CD14-positive monocyte (primary cell): ENCODE results near the gene CBX3. TPM values are rescaled to one million over a fixed set of nuclear protein-coding genes. Genes with fewer than 3 reads are reported as not detected.
"Not testable (repeated sequence)": the region's sequence is repeated elsewhere in the genome, so short reads cannot be mapped to it uniquely, and the experiment has no call there.

Experiments
- DNase-seq, 3 donors: peaks; one replicate each; pipeline ENCODE4 v3.0.0-alpha.2; 2011 to 2022
- H2AFZ ChIP-seq: 2 replicates; pipeline ENCODE4 v1.6.0; 2012; ENCODE audit warnings: mild to moderate bottlenecking, low read depth, low read length, inconsistent platforms; ENCODE audit not compliant: insufficient read depth, poor library complexity, severe bottlenecking
- H3K27ac ChIP-seq, 2 donors: 1 replicate in 1 of 2; 2 replicates in 1 of 2; pipeline ENCODE4 v1.5.1; 2012 to 2013; ENCODE audit warnings: low read length in 2 of 2, control low read depth in 1 of 2, inconsistent platforms in 1 of 2, low read depth in 1 of 2, mild to moderate bottlenecking in 1 of 2
- H3K27me3 ChIP-seq, 2 donors: one replicate each; pipeline versions ENCODE4 v1.6.0 to v1.6.1; 2011 to 2013; ENCODE audit warnings: low read length in 2 of 2; ENCODE audit not compliant: control insufficient read depth in 2 of 2, insufficient read depth in 2 of 2
- H3K36me3 ChIP-seq, 2 donors: replicated peaks in 1 of 2; 1 replicate in 1 of 2; 2 replicates in 1 of 2; pipeline versions ENCODE4 v1.5.1 to v1.6.1; 2012 to 2013; ENCODE audit warnings: low read length in 2 of 2, control low read depth in 1 of 2, inconsistent platforms in 1 of 2, mild to moderate bottlenecking in 1 of 2; ENCODE audit not compliant: insufficient read depth in 2 of 2, control insufficient read depth in 1 of 2
- H3K4me1 ChIP-seq, 2 donors: 1 replicate in 1 of 2; 2 replicates in 1 of 2; pipeline versions ENCODE4 v1.5.1 to v1.6.1; 2012 to 2013; ENCODE audit warnings: low read length in 2 of 2, control low read depth in 1 of 2, inconsistent platforms in 1 of 2, mild to moderate bottlenecking in 1 of 2, moderate library complexity in 1 of 2; ENCODE audit not compliant: insufficient read depth in 2 of 2, control insufficient read depth in 1 of 2
- H3K4me2 ChIP-seq: replicated peaks from 2 replicates; pipeline ENCODE3; 2012; ENCODE audit warnings: low read length, moderate library complexity, mild to moderate bottlenecking; ENCODE audit not compliant: poor library complexity, severe bottlenecking; ENCODE audit errors: extremely low read depth
- H3K4me3 ChIP-seq, 3 experiments: fragments of 200-600 bp in 1 of 3; sonication (generic) in 1 of 3; replicated peaks in 1 of 3; 1 replicate in 2 of 3; 2 replicates in 1 of 3; pipeline ENCODE4 v1.5.1; 2011 to 2013; ENCODE audit warnings: low read length in 3 of 3, mild to moderate bottlenecking in 3 of 3, control low read depth in 2 of 3, low read depth in 2 of 3, inconsistent platforms in 1 of 3, moderate library complexity in 1 of 3
- H3K79me2 ChIP-seq: 2 replicates; pipeline ENCODE4 v1.6.0; 2012; ENCODE audit warnings: mild to moderate bottlenecking, control low read depth, inconsistent platforms, low read length, moderate library complexity; ENCODE audit not compliant: insufficient read depth
- H3K9ac ChIP-seq: 2 replicates; pipeline ENCODE4 v1.6.0; 2017; ENCODE audit warnings: low read length, mild to moderate bottlenecking; ENCODE audit not compliant: insufficient read depth, poor library complexity, severe bottlenecking
- H3K9me3 ChIP-seq, 2 donors: replicated peaks in 1 of 2; 1 replicate in 1 of 2; 2 replicates in 1 of 2; pipeline versions ENCODE4 v1.5.1 to v1.6.1; 2012 to 2013; ENCODE audit warnings: low read length in 2 of 2, control low read depth in 1 of 2; ENCODE audit not compliant: control insufficient read depth in 1 of 2, insufficient read depth in 1 of 2
- H4K20me1 ChIP-seq: 2 replicates; pipeline ENCODE4 v1.6.0; 2012; ENCODE audit warnings: mild to moderate bottlenecking, low read length, control low read depth, moderate library complexity; ENCODE audit not compliant: insufficient read depth
- H3K27ac Mint-ChIP-seq, 7 donors: one replicate each; pipeline ENCODE4 v1.8.0; 2020; ENCODE audit warnings: mild to moderate bottlenecking in 7 of 7, mixed read lengths in 7 of 7, moderate library complexity in 6 of 7, inconsistent platforms in 2 of 7
- H3K27me3 Mint-ChIP-seq, 3 donors: one replicate each; pipeline ENCODE4 v1.8.0; 2021 to 2022; ENCODE audit warnings: low read depth in 3 of 3, mild to moderate bottlenecking in 3 of 3, mixed read lengths in 3 of 3, moderate library complexity in 3 of 3, inconsistent platforms in 1 of 3
- H3K36me3 Mint-ChIP-seq, 2 donors: one replicate each; pipeline ENCODE4 v1.8.0; 2020; ENCODE audit warnings: mixed read lengths in 2 of 2, inconsistent platforms in 1 of 2, mild to moderate bottlenecking in 1 of 2
- H3K4me1 Mint-ChIP-seq: one replicate; pipeline ENCODE4 v1.8.0; 2020; ENCODE audit warnings: mild to moderate bottlenecking, mixed read lengths
- H3K4me3 Mint-ChIP-seq, 2 donors: one replicate each; pipeline ENCODE4 v1.8.0; 2020; ENCODE audit warnings: mild to moderate bottlenecking in 2 of 2, mixed read lengths in 2 of 2, moderate library complexity in 1 of 2
- H3K9me3 Mint-ChIP-seq, 7 donors: one replicate each; pipeline ENCODE4 v1.8.0; 2020 to 2022; ENCODE audit warnings: mixed read lengths in 7 of 7, mild to moderate bottlenecking in 6 of 7, moderate library complexity in 6 of 7, inconsistent platforms in 2 of 7
- WGBS: methylation state at CpG from one replicate; pipeline ENCODE4 v1.1.5; 2013; ENCODE audit warnings: missing lambda C conversion rate; ENCODE audit not compliant: insufficient coverage; 5-methylcytosine and 5-hydroxymethylcytosine counted together
- intact Hi-C, 2 donors: fragments of 100-400 bp; cut with micrococcal nuclease; formaldehyde crosslinking; loops; one replicate each; pipeline versions ENCODE4 v1.15.0 to v1.15.1; 2023
- polyA plus RNA-seq, 3 donors: library from polyadenylated mRNA; depleted of rRNA in 1 of 3; unstranded in 2 of 3; stranded (reverse) in 1 of 3; fragments of 300-500 nt in 2 of 3; fragments of >200 nt in 1 of 3; fragmentation: Illumina TruSeq in 2 of 3; gene quantifications; 1 replicate in 2 of 3; 2 replicates in 1 of 3; pipeline ENCODE4 v1.2.3, GENCODE V29; 2012 to 2021
- TF ChIP-seq, protein P1 (sequence below): fragments of 200-600 bp; IDR thresholded peaks from one replicate; pipeline ENCODE4 v1.8.0; 2022; ENCODE audit warnings: antibody characterized with exemption, mild to moderate bottlenecking

Gene CBX3
- polyA plus RNA-seq, 3 donors: 48.1 to 78.1 (median 63.7) TPM

DNA sequence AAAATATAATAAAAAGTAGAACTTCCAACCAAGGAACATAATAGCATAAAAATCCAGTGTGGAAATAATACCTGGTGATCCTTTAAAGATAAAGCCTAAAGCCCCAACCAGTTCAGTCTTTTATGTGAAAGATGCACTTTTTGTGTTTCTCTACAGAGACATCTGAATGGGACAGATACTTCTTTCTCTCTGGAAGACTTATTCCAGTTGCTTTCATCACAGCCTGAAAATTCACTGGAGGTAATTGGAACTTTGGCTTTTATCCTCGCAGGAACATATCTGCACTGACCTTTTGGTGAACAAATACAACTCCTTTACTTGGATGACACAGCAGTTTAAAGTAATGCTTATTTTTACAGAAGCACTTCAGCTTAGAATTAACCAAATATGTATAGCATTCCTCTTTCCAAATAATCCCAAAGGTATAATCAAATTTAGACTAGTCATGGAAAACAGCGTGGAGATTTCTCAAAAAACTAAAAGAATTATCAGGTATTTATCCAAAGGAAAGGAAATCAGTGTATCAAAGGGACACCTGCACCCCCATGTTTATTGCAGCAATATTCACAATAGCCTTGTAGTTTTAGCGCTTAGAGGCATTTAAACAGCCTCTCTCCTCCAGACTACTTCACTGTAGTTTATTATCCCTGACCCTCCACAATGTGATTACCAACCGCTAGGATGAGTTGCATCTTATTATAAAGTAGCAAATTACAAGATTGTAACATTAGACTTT lies 17.8 kb upstream of the CBX3 start:
- H3K9ac ChIP-seq: no peak overlapping the region
- H3K36me3 ChIP-seq: peaks cover under 1 to 6% of the 10 kb centered on the region in 2 donors
- H3K4me1 ChIP-seq: no peaks in the 10 kb centered on the region
- H4K20me1 ChIP-seq: peaks cover 83% of the 10 kb centered on the region
- no peaks in the 10 kb centered on the region for H3K9me3 ChIP-seq
- H3K27me3 ChIP-seq: no peaks in the 10 kb centered on the region
- no peak overlapping the region for H3K4me3 Mint-ChIP-seq
- H3K9me3 Mint-ChIP-seq: no peaks in the 10 kb centered on the region
- H3K4me1 Mint-ChIP-seq: peaks cover 25% of the 10 kb centered on the region
- H2AFZ ChIP-seq: no peak overlapping the region
- no peak overlapping the region for H3K27ac ChIP-seq
- peaks cover 5% of the 10 kb centered on the region for H3K79me2 ChIP-seq
- H3K4me2 ChIP-seq: no peak overlapping the region
- no peak for DNase-seq
- no peak overlapping the region for H3K4me3 ChIP-seq
- peak overlapping the region in 1 of 7 donors; percentile 60 for H3K27ac Mint-ChIP-seq
- H3K36me3 Mint-ChIP-seq: peaks cover 0 to 15% of the 10 kb centered on the region in 2 donors
- TF ChIP-seq, protein P1, sequence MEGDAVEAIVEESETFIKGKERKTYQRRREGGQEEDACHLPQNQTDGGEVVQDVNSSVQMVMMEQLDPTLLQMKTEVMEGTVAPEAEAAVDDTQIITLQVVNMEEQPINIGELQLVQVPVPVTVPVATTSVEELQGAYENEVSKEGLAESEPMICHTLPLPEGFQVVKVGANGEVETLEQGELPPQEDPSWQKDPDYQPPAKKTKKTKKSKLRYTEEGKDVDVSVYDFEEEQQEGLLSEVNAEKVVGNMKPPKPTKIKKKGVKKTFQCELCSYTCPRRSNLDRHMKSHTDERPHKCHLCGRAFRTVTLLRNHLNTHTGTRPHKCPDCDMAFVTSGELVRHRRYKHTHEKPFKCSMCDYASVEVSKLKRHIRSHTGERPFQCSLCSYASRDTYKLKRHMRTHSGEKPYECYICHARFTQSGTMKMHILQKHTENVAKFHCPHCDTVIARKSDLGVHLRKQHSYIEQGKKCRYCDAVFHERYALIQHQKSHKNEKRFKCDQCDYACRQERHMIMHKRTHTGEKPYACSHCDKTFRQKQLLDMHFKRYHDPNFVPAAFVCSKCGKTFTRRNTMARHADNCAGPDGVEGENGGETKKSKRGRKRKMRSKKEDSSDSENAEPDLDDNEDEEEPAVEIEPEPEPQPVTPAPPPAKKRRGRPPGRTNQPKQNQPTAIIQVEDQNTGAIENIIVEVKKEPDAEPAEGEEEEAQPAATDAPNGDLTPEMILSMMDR: no peak
- H3K27me3 Mint-ChIP-seq: peaks cover 0 to 2% (median 0%) of the 10 kb centered on the region in 3 donors
- 80% methylated on average over 1 of the region's 4 CpGs for WGBS
- intact Hi-C loops: no loop called here

DNA sequence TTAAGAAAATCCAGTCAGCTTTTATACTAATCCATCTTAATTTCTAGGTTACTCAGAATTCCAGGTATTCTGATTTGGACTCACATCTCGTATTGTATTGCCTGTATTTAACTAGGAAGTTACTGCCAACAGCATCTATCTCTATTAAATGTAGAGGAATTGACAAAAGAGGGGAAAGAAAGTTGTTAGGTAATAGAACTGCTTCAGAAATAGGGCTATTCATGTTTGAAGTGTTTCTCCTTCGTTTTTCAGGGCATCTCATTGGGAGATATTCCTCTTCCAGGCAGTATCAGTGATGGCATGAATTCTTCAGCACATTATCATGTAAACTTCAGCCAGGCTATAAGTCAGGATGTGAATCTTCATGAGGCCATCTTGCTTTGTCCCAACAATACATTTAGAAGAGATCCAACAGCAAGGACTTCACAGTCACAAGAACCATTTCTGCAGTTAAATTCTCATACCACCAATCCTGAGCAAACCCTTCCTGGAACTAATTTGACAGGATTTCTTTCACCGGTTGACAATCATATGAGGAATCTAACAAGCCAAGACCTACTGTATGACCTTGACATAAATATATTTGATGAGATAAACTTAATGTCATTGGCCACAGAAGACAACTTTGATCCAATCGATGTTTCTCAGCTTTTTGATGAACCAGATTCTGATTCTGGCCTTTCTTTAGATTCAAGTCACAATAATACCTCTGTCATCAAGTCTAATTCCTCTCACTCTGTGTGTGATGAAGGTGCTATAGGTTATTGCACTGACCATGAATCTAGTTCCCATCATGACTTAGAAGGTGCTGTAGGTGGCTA lies 17.1 kb upstream of the CBX3 start:
- H3K9ac ChIP-seq, H3K4me3 Mint-ChIP-seq, intact Hi-C loops, H3K4me1 ChIP-seq, H2AFZ ChIP-seq, H3K9me3 ChIP-seq, H3K27me3 ChIP-seq, H3K27ac ChIP-seq, H3K79me2 ChIP-seq, H3K4me2 ChIP-seq, H3K9me3 Mint-ChIP-seq, H3K4me3 ChIP-seq, DNase-seq, H3K27me3 Mint-ChIP-seq: not testable (repeated sequence)
- Mint-ChIP-seq H3K36me3 (peaks cover 6 to 23% of the 10 kb centered on the region in 2 donors), H3K4me1 (peaks cover 29% of the 10 kb centered on the region), H3K27ac (peak overlapping the region in 2 of 7 donors; percentile 33 to 57)
- Histone ChIP-seq H4K20me1 (peaks cover 91% of the 10 kb centered on the region), H3K36me3 (peaks cover 8 to 14% of the 10 kb centered on the region in 2 donors)
- WGBS: no CpG with 5 or more reads among the region's 4 CpGs
